Measurements from ENCODE around the gene FADS3.

DNA sequence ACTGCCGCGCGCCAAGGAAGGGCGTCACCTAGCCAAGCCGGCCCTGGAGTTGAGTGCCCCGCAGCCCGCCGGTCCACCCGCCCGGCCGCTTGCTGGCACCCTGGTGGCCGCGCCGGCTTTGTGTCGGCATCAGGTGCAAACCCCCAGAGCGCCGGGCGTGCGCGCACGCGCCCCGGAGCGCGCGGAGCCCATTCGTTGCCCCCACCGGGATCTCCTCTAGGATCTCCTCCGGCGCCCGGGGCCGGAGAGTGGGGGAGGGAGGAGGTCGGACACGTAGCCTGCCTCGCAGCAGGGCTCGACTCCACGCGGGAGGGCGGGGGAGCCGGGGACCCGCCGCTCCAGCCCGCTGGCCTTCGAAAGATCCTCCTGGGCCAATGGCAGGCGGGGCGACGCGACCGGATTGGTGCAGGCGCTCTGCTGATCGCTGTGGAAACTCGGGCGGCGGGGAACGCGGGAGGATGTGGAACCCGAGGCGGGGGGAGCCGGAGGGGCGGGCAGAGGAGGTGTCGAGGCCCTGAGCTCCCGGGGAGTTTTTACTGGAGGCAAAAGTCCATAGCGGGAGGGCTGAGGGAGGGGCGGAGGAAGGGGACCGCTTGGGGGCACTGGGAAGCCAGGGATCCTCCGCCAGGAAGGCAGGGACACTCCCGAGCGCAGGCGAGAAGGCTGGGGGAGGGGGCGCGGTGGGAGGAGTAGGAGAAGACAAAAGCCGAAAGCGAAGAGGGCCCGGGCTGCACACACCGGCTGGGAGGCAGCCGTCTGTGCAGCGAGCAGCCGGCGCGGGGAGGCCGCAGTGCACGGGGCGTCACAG, 63.6 kb downstream of the FADS3 start, which contains the start of gene FADS2:
- TF ChIP-seq, protein P1, sequence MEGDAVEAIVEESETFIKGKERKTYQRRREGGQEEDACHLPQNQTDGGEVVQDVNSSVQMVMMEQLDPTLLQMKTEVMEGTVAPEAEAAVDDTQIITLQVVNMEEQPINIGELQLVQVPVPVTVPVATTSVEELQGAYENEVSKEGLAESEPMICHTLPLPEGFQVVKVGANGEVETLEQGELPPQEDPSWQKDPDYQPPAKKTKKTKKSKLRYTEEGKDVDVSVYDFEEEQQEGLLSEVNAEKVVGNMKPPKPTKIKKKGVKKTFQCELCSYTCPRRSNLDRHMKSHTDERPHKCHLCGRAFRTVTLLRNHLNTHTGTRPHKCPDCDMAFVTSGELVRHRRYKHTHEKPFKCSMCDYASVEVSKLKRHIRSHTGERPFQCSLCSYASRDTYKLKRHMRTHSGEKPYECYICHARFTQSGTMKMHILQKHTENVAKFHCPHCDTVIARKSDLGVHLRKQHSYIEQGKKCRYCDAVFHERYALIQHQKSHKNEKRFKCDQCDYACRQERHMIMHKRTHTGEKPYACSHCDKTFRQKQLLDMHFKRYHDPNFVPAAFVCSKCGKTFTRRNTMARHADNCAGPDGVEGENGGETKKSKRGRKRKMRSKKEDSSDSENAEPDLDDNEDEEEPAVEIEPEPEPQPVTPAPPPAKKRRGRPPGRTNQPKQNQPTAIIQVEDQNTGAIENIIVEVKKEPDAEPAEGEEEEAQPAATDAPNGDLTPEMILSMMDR (IDR thresholded peaks at IDR 0.05), result no peak
- TF ChIP-seq EZH2 (IDR thresholded peaks at IDR 0.05; ENCODE audit: borderline replicate concordance, insufficient read depth, low read depth, low read length, poor library complexity, severe bottlenecking), result no peak
